Kidney (tissue), 14 donors: ENCODE data around the gene CDC34. TPM values are rescaled to one million over a fixed set of nuclear protein-coding genes. Genes with fewer than 3 reads are reported as not detected.
A peak's percentile ranks its signal among the peaks of the same experiment; 100 is the strongest.

ENCODE experiments used
- DNase-seq, 5 donors: peaks; one replicate each; pipeline ENCODE4 v3.0.0-alpha.2; 2013 to 2020
- FAIRE-seq: peaks from 2 replicates; lab custom pipeline; 2012; peaks lifted over from hg19 to GRCh38; lab: Jason Lieb, UNC
- H3K27ac ChIP-seq, 2 donors: one replicate each; pipeline ENCODE4 v1.7.0; 2013; ENCODE audit warnings: low read depth in 2 of 2, low read length in 2 of 2, inconsistent platforms in 1 of 2
- H3K27me3 ChIP-seq: one replicate; pipeline ENCODE4 v1.7.1; 2013; ENCODE audit warnings: low read length, inconsistent platforms; ENCODE audit not compliant: control insufficient read depth, insufficient read depth
- H3K36me3 ChIP-seq, 3 donors: one replicate each; pipeline versions ENCODE4 v1.7.0 to v1.7.1; 2013; ENCODE audit warnings: low read length in 3 of 3, control low read depth in 1 of 3, inconsistent platforms in 1 of 3; ENCODE audit not compliant: insufficient read depth in 3 of 3, control insufficient read depth in 2 of 3
- H3K4me1 ChIP-seq, 3 donors: one replicate each; pipeline versions ENCODE4 v1.7.0 to v1.7.1; 2013; ENCODE audit warnings: low read length in 3 of 3, inconsistent platforms in 1 of 3, low read depth in 1 of 3; ENCODE audit not compliant: control insufficient read depth in 2 of 3, insufficient read depth in 2 of 3
- H3K4me3 ChIP-seq, 3 donors: one replicate each; pipeline versions ENCODE4 v1.7.0 to v1.8.1; 2013; ENCODE audit warnings: low read length in 3 of 3, control low read depth in 1 of 3, inconsistent platforms in 1 of 3
- H3K9ac ChIP-seq, 3 donors: one replicate each; pipeline versions ENCODE4 v1.7.0 to v1.7.1; 2013; ENCODE audit warnings: low read length in 3 of 3, control low read depth in 1 of 3, inconsistent platforms in 1 of 3
- H3K9me3 ChIP-seq, 3 donors: one replicate each; pipeline versions ENCODE4 v1.7.0 to v1.7.1; 2013; ENCODE audit warnings: low read length in 3 of 3, control low read depth in 1 of 3, inconsistent platforms in 1 of 3; ENCODE audit not compliant: control insufficient read depth in 2 of 3, insufficient read depth in 1 of 3
- intact Hi-C: fragments of 100-400 bp; cut with DNase I; formaldehyde crosslinking; loops from one replicate; pipeline ENCODE4 v1.11.1; 2022
- polyA plus RNA-seq: library from polyadenylated mRNA; stranded (reverse); fragments of 350-450 nt; fragmentation: Illumina TruSeq; extraction: RNeasy Lipid Tissue Mini Kit (QIAGEN cat#74804); gene quantifications from one replicate; pipeline ENCODE4 v1.2.3, GENCODE V29; 2014; ENCODE audit warnings: low read depth, low replicate concordance; ENCODE audit not compliant: insufficient read depth
- total RNA-seq: library from RNA; stranded (reverse); fragmentation: NEBNext Ultra II Directional; extraction: Animal tissue kit (Norgen Biotek cat#: 25700); gene quantifications from one replicate; pipeline ENCODE4 v1.2.1, GENCODE V29; 2021
- TF ChIP-seq, protein P1 (sequence below): IDR thresholded peaks from 3 replicates; pipeline ENCODE4 v1.5.1; 2012; ENCODE audit warnings: mild to moderate bottlenecking, moderate library complexity, borderline replicate concordance; ENCODE audit not compliant: insufficient read depth; ENCODE audit errors: extremely low read depth
- donor health status: control.
- donor health status: control.
- donor health status: control.
- donor health status: control.
- donor health status: control.
- donor health status: DM: yes; HTN: yes; CAD: no.
- donor health status: Normal renal cell carcinoma (clear cell type).

The CDC34 gene
- total and polyA plus RNA-seq, 2 donors from 2014 or later: 33.8 to 72.3 TPM

DNA sequence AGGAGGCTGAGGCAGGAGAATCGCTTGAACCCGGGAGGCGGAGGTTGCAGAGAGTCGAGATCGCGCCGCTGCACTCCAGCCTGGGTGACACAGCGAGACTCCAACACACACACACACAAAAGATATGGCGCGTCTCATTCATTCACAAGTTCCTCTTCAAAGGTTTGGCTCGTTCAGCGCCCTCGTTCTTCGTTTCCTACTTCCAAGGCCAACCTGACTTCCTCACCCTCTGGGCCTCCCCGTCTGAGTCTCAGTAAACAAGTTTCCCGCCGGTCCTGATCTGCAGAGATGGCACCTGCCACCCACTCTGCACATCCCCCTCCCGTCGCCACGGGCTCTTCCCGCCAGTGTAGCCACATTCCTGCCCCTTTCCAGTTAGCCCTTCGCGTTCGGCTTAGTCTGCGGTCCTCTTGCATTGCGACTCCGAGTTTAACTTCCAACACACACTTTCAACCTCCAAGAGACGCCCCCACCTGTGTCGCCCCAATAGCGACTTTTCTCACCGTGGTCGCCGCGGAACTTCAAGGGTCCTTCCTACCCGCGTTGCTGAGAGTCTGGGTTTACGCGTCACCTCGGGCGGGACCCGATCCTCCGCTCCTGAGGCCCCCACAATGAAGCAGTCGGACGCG, 39.5 kb downstream of the CDC34 start:
- H3K36me3 ChIP-seq: no peaks in the 10 kb centered on the region
- no peaks in the 10 kb centered on the region for H3K9me3 ChIP-seq
- peaks cover 0 to 25% (median 9%) of the 10 kb centered on the region in 3 donors for H3K4me1 ChIP-seq
- FAIRE-seq (no peak), DNase-seq (peak; percentile 72 to 84 (median 80))
- intact Hi-C loops: no loop called here
- peak overlapping the region; percentile 32 to 65 (median 64) for H3K4me3 ChIP-seq
- TF ChIP-seq, protein P1, sequence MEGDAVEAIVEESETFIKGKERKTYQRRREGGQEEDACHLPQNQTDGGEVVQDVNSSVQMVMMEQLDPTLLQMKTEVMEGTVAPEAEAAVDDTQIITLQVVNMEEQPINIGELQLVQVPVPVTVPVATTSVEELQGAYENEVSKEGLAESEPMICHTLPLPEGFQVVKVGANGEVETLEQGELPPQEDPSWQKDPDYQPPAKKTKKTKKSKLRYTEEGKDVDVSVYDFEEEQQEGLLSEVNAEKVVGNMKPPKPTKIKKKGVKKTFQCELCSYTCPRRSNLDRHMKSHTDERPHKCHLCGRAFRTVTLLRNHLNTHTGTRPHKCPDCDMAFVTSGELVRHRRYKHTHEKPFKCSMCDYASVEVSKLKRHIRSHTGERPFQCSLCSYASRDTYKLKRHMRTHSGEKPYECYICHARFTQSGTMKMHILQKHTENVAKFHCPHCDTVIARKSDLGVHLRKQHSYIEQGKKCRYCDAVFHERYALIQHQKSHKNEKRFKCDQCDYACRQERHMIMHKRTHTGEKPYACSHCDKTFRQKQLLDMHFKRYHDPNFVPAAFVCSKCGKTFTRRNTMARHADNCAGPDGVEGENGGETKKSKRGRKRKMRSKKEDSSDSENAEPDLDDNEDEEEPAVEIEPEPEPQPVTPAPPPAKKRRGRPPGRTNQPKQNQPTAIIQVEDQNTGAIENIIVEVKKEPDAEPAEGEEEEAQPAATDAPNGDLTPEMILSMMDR: no peak
- peak overlapping the region; percentile 2 to 16 for H3K27ac ChIP-seq
- H3K27me3 ChIP-seq: no peaks in the 10 kb centered on the region
- peak overlapping the region in 2 of 3 donors; percentile 44 to 46 for H3K9ac ChIP-seq

DNA sequence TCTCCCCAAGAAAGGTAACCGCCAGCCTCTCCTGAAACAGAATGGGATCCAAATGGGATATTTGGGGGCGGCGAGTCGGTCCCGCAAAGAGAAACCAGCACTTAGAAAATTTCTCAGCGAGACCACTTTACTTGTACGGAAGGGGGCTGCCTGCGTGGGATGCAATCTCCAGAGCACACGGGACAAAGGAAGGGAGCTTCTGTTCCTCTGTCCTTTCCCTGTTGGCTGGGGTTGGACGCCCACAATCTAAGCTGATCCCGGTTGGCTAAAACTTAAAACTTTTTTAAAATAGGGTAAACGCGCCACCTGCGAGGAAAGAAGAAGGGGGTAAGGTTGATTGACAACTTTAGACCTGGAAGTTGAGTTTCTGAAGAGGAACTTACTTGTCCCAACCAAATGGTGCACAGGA, 40.0 kb downstream of the CDC34 start:
- Histone ChIP-seq H3K9me3 (no peaks in the 10 kb centered on the region), H3K27ac (peak overlapping the region; percentile 2 to 16), H3K4me3 (peak overlapping the region; percentile 64 to 69 (median 65)), H3K4me1 (peaks cover 0 to 28% (median 9%) of the 10 kb centered on the region in 3 donors), H3K9ac (peak overlapping the region; percentile 46 to 54 (median 47)), H3K36me3 (no peaks in the 10 kb centered on the region), H3K27me3 (no peaks in the 10 kb centered on the region)
- DNase-seq: peak in 3 of 5 donors; percentile 59 to 79 (median 78)
- intact Hi-C loops: no loop called here
- TF ChIP-seq, protein P1: no peak
- no peak for FAIRE-seq

DNA sequence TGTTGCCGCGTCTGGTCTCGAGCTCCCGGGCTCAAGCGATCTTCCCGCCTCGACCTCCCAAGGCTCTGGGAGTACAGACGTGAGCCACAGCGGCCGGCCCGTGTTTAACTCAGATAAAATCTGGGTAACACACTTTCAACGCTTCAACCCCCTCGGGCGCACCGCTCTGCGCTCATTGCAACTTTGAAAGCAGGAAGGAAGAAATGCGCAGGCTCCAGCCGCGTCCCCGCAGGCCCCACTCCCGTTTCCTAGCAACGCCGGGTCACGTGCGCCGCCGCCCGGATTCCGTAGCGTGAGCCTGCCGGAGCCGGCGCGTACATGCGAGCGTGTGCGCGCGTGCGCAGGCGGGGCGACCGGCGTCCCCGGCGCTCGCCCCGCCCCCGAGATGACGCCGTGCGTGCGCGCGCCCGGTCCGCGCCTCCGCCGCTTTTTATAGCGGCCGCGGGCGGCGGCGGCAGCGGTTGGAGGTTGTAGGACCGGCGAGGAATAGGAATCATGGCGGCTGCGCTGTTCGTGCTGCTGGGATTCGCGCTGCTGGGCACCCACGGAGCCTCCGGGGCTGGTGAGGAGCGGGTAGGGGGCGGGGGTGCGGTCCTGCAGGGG, 40.7 kb downstream of the CDC34 start, which contains the start of gene BSG:
Gene BSG (plus strand): TSS at position 457 of the 603 bp plus-strand sequence. CDS start 39 bp downstream, at position 496.
- Histone ChIP-seq H3K27me3 (no peaks in the 10 kb centered on the region), H3K4me1 (peaks cover 0 to 34% (median 9%) of the 10 kb centered on the region in 3 donors), H3K27ac (peak within 1 kb of the TSS; percentile 83 to 89), H3K4me3 (peak within 1 kb of the TSS; percentile 69 to 84 (median 75)), H3K9ac (peak within 1 kb of the TSS; percentile 47 to 74 (median 63)), H3K9me3 (no peaks in the 10 kb centered on the region), H3K36me3 (no peaks in the 10 kb centered on the region)
- intact Hi-C loops: no loop called here
- TF ChIP-seq, protein P1: peak; percentile 0
- peak; percentile 98 to 100 (median 99) for DNase-seq
- no peak for FAIRE-seq
